Liver (tissue), 9 donors: ENCODE measurements around the gene ZEB1. TPM values are rescaled to one million over a fixed set of nuclear protein-coding genes. Genes with fewer than 3 reads are reported as not detected.

ENCODE experiments used
- DNase-seq: peaks from one replicate; pipeline ENCODE4 v3.0.0-alpha.2; 2017; ENCODE audit warnings: low spot score
- H3K27ac ChIP-seq, 2 donors: one replicate each; pipeline ENCODE4 v1.7.0; 2013; ENCODE audit warnings: inconsistent platforms in 2 of 2, low read length in 2 of 2, control low read depth in 1 of 2, low read depth in 1 of 2, mild to moderate bottlenecking in 1 of 2
- H3K27me3 ChIP-seq, 4 donors: one replicate each; pipeline versions ENCODE4 v1.6.1 to v1.7.0; 2013; ENCODE audit warnings: low read length in 3 of 4, inconsistent platforms in 1 of 4, mild to moderate bottlenecking in 1 of 4, moderate library complexity in 1 of 4; ENCODE audit not compliant: control insufficient read depth in 4 of 4, insufficient read depth in 4 of 4
- H3K36me3 ChIP-seq, 4 donors: one replicate each; pipeline versions ENCODE4 v1.6.1 to v1.7.0; 2013; ENCODE audit warnings: low read length in 3 of 4, mild to moderate bottlenecking in 3 of 4, low read depth in 1 of 4, moderate library complexity in 1 of 4; ENCODE audit not compliant: control insufficient read depth in 4 of 4, insufficient read depth in 3 of 4
- H3K4me1 ChIP-seq, 4 donors: one replicate each; pipeline versions ENCODE4 v1.6.1 to v1.7.0; 2013; ENCODE audit warnings: low read length in 3 of 4, mild to moderate bottlenecking in 3 of 4, moderate library complexity in 1 of 4; ENCODE audit not compliant: control insufficient read depth in 4 of 4, insufficient read depth in 4 of 4
- H3K4me3 ChIP-seq, 3 donors: one replicate each; pipeline versions ENCODE4 v1.6.1 to v1.7.0; 2013; ENCODE audit warnings: low read length in 3 of 3, control low read depth in 1 of 3, low read depth in 1 of 3, mild to moderate bottlenecking in 1 of 3
- H3K9ac ChIP-seq, 2 donors: one replicate each; pipeline ENCODE4 v1.7.0; 2013; ENCODE audit warnings: low read length in 2 of 2, mild to moderate bottlenecking in 2 of 2, moderate library complexity in 2 of 2, control low read depth in 1 of 2, low read depth in 1 of 2
- H3K9me3 ChIP-seq, 4 donors: one replicate each; pipeline versions ENCODE4 v1.6.1 to v1.7.0; 2013; ENCODE audit warnings: low read length in 3 of 4; ENCODE audit not compliant: control insufficient read depth in 4 of 4
- EGR1 ChIP-seq, 2 donors: IDR thresholded peaks; 2 replicates each; pipeline ENCODE4 v1.6.1; 2016 to 2018; ENCODE audit warnings: antibody characterized with exemption in 2 of 2, low read depth in 2 of 2
- FOXA1 ChIP-seq: IDR thresholded peaks from 2 replicates; pipeline ENCODE4 v1.6.1; 2016; ENCODE audit warnings: antibody characterized with exemption
- FOXA2 ChIP-seq: IDR thresholded peaks from 2 replicates; pipeline ENCODE4 v1.6.1; 2016; ENCODE audit warnings: antibody characterized with exemption
- GABPA ChIP-seq, 2 donors: IDR thresholded peaks in 1 of 2; conservative IDR thresholded peaks in 1 of 2; 2 replicates each; pipeline ENCODE4 v1.6.1; 2016; ENCODE audit warnings: antibody characterized with exemption in 2 of 2, mild to moderate bottlenecking in 1 of 2, moderate library complexity in 1 of 2
- HNF4A ChIP-seq, 2 donors: conservative IDR thresholded peaks; 2 replicates each; pipeline ENCODE4 v1.6.1; 2016; ENCODE audit warnings: antibody characterized with exemption in 2 of 2, mild to moderate bottlenecking in 2 of 2
- HNF4G ChIP-seq: IDR thresholded peaks from 2 replicates; pipeline ENCODE4 v1.6.1; 2016; ENCODE audit warnings: antibody characterized with exemption
- JUND ChIP-seq, 2 donors: IDR thresholded peaks; 2 replicates each; pipeline ENCODE4 v1.6.1; 2016; ENCODE audit warnings: antibody characterized with exemption in 2 of 2
- NR2F2 ChIP-seq: IDR thresholded peaks from 2 replicates; pipeline ENCODE4 v1.6.1; 2016; ENCODE audit warnings: antibody characterized with exemption
- RAD21 ChIP-seq, 2 donors: IDR thresholded peaks; 2 replicates each; pipeline ENCODE4 v1.6.1; 2016; ENCODE audit warnings: antibody characterized with exemption in 2 of 2, mild to moderate bottlenecking in 2 of 2
- RXRA ChIP-seq, 2 donors: IDR thresholded peaks; 2 replicates each; pipeline ENCODE4 v1.6.1; 2017 to 2018; ENCODE audit warnings: antibody characterized with exemption in 2 of 2, mild to moderate bottlenecking in 1 of 2
- SP1 ChIP-seq: IDR thresholded peaks from 2 replicates; pipeline ENCODE4 v1.6.1; 2018; ENCODE audit warnings: antibody characterized with exemption, mild to moderate bottlenecking
- TAF1 ChIP-seq: conservative IDR thresholded peaks from 2 replicates; pipeline ENCODE4 v1.6.1; 2016; ENCODE audit warnings: antibody characterized with exemption, mild to moderate bottlenecking
- YY1 ChIP-seq: IDR thresholded peaks from 2 replicates; pipeline ENCODE4 v1.6.1; 2016; ENCODE audit warnings: antibody characterized with exemption, mild to moderate bottlenecking
- WGBS: extraction: QIAGEN DNeasy Blood & Tissue Kit; methylation state at CpG from one replicate; pipeline ENCODE4 v1.1.7; 2013; 5-methylcytosine and 5-hydroxymethylcytosine counted together
- polyA plus RNA-seq, 2 donors: library from polyadenylated mRNA; stranded (reverse) in 1 of 2; unstranded in 1 of 2; fragments of 200-250 nt in 1 of 2; fragments of >200 nt in 1 of 2; fragmentation: Nextera tagmentation in 1 of 2; extraction: Ambion mirVana in 1 of 2; gene quantifications; one replicate each; pipeline versions ENCODE4 v1.2.1 to v1.2.3, GENCODE V29; 2013 to 2015
- total RNA-seq, 2 donors: library from RNA; depleted of rRNA; stranded (reverse); fragments of >200 nt; gene quantifications; one replicate each; pipeline ENCODE4 v1.2.3, GENCODE V29; 2014
- TF ChIP-seq, protein P1 (sequence below): IDR thresholded peaks from 2 replicates; pipeline ENCODE4 v1.6.1; 2016; ENCODE audit warnings: antibody characterized with exemption
- TF ChIP-seq, protein P2 (sequence below): IDR thresholded peaks from 2 replicates; pipeline ENCODE4 v1.6.1; 2016; ENCODE audit warnings: antibody characterized with exemption
- TF ChIP-seq, protein P3 (sequence below): IDR thresholded peaks from 2 replicates; pipeline ENCODE4 v1.6.1; 2016; ENCODE audit warnings: antibody characterized with exemption, mild to moderate bottlenecking
- TF ChIP-seq, protein P4 (sequence below): IDR thresholded peaks from 2 replicates; pipeline ENCODE4 v1.6.1; 2016; ENCODE audit warnings: antibody characterized with exemption
- donor health status: healthy.
- donor health status: healthy.
- donor health status: healthy.
- donor health status: healthy.
- donor health status: healthy.

Gene ZEB1
- total and polyA plus RNA-seq, 4 donors = 3.2 to 19.6 (median 6.5) TPM

DNA sequence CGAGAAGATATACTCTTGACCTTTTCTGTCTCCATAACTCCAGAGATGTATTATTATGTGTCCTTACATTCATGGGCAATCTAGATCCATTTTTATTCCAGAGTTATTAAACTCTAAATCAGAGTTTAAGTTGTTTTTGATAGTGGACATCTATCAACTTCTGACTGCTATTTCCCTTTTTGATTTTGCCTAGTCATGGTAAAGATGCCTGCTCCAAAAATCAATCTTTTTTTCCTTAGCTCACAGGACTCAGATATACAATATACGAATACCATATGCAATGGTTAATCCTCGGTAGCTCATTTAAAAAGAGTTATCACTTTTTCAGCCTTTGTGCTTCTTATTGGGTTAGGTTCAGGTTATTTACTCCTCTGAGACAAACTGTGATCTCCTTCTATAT is 15.8 kb upstream of the ZEB1 start:
- H3K9me3 ChIP-seq = no peaks in the 10 kb centered on the region
- no peak overlapping the region for H3K4me3 ChIP-seq
- no peaks in the 10 kb centered on the region for H3K36me3 ChIP-seq
- no peak for DNase-seq
- no peak overlapping the region for H3K9ac ChIP-seq
- no peak overlapping the region for H3K27ac ChIP-seq
- H3K4me1 ChIP-seq = no peaks in the 10 kb centered on the region
- no peaks in the 10 kb centered on the region for H3K27me3 ChIP-seq
- WGBS = 91% methylated on average over 3 of the region's 3 CpGs
- TF ChIP-seq, protein P1, sequence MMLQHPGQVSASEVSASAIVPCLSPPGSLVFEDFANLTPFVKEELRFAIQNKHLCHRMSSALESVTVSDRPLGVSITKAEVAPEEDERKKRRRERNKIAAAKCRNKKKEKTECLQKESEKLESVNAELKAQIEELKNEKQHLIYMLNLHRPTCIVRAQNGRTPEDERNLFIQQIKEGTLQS = no peak
- TF ChIP-seq NR2F2 (no peak), EGR1 (IDR thresholded peaks at IDR 0.05; ENCODE audit: low read depth in 2 of 2) (no peak), RXRA (IDR thresholded peaks at IDR 0.05) (no peak), FOXA2 (no peak), JUND (IDR thresholded peaks at IDR 0.05) (no peak), SP1 (no peak), RAD21 (IDR thresholded peaks at IDR 0.05) (no peak), HNF4A (conservative IDR thresholded peaks at IDR 0.05) (no peak), GABPA (IDR thresholded peaks at IDR 0.05 in 1 of 2, conservative IDR thresholded peaks at IDR 0.05 in 1 of 2) (no peak), FOXA1 (no peak), TAF1 (no peak)
- TF ChIP-seq, protein P2, sequence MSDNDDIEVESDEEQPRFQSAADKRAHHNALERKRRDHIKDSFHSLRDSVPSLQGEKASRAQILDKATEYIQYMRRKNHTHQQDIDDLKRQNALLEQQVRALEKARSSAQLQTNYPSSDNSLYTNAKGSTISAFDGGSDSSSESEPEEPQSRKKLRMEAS = no peak
- TF ChIP-seq, protein P3, sequence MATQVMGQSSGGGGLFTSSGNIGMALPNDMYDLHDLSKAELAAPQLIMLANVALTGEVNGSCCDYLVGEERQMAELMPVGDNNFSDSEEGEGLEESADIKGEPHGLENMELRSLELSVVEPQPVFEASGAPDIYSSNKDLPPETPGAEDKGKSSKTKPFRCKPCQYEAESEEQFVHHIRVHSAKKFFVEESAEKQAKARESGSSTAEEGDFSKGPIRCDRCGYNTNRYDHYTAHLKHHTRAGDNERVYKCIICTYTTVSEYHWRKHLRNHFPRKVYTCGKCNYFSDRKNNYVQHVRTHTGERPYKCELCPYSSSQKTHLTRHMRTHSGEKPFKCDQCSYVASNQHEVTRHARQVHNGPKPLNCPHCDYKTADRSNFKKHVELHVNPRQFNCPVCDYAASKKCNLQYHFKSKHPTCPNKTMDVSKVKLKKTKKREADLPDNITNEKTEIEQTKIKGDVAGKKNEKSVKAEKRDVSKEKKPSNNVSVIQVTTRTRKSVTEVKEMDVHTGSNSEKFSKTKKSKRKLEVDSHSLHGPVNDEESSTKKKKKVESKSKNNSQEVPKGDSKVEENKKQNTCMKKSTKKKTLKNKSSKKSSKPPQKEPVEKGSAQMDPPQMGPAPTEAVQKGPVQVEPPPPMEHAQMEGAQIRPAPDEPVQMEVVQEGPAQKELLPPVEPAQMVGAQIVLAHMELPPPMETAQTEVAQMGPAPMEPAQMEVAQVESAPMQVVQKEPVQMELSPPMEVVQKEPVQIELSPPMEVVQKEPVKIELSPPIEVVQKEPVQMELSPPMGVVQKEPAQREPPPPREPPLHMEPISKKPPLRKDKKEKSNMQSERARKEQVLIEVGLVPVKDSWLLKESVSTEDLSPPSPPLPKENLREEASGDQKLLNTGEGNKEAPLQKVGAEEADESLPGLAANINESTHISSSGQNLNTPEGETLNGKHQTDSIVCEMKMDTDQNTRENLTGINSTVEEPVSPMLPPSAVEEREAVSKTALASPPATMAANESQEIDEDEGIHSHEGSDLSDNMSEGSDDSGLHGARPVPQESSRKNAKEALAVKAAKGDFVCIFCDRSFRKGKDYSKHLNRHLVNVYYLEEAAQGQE = no peak

- TF ChIP-seq, protein P2 = no peak
- TF ChIP-seq HNF4G (no peak), GABPA (IDR thresholded peaks at IDR 0.05 in 1 of 2, conservative IDR thresholded peaks at IDR 0.05 in 1 of 2) (no peak), YY1 (no peak)
- TF ChIP-seq, protein P4, sequence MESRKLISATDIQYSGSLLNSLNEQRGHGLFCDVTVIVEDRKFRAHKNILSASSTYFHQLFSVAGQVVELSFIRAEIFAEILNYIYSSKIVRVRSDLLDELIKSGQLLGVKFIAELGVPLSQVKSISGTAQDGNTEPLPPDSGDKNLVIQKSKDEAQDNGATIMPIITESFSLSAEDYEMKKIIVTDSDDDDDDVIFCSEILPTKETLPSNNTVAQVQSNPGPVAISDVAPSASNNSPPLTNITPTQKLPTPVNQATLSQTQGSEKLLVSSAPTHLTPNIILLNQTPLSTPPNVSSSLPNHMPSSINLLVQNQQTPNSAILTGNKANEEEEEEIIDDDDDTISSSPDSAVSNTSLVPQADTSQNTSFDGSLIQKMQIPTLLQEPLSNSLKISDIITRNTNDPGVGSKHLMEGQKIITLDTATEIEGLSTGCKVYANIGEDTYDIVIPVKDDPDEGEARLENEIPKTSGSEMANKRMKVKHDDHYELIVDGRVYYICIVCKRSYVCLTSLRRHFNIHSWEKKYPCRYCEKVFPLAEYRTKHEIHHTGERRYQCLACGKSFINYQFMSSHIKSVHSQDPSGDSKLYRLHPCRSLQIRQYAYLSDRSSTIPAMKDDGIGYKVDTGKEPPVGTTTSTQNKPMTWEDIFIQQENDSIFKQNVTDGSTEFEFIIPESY = no peak
- H3K27me3 ChIP-seq = no peaks in the 10 kb centered on the region
- H3K9ac ChIP-seq = no peak overlapping the region
- no peaks in the 10 kb centered on the region for H3K36me3 ChIP-seq
- no peak overlapping the region for H3K27ac ChIP-seq
- DNase-seq = no peak
- H3K4me1 ChIP-seq = no peaks in the 10 kb centered on the region
- no peaks in the 10 kb centered on the region for H3K9me3 ChIP-seq
- 76% methylated on average over 6 of the region's 6 CpGs for WGBS
- no peak overlapping the region for H3K4me3 ChIP-seq
Observed at GRCh38 chr10:31304291-31304970, 14.6 kb upstream of the ZEB1 start.
